C4-2B (cell line): Measurements from ENCODE around the gene FOXM1.

Source experiments
- ZFX ChIP-seq: fragments of 450-650 bp; IDR thresholded peaks from 2 replicates; pipeline ENCODE4 v1.6.1; 2017
- TF ChIP-seq, protein P1 (sequence below): fragments of 450-650 bp; conservative IDR thresholded peaks from 2 replicates; pipeline ENCODE4 v1.5.1; 2017; ENCODE audit warnings: mild to moderate bottlenecking

DNA sequence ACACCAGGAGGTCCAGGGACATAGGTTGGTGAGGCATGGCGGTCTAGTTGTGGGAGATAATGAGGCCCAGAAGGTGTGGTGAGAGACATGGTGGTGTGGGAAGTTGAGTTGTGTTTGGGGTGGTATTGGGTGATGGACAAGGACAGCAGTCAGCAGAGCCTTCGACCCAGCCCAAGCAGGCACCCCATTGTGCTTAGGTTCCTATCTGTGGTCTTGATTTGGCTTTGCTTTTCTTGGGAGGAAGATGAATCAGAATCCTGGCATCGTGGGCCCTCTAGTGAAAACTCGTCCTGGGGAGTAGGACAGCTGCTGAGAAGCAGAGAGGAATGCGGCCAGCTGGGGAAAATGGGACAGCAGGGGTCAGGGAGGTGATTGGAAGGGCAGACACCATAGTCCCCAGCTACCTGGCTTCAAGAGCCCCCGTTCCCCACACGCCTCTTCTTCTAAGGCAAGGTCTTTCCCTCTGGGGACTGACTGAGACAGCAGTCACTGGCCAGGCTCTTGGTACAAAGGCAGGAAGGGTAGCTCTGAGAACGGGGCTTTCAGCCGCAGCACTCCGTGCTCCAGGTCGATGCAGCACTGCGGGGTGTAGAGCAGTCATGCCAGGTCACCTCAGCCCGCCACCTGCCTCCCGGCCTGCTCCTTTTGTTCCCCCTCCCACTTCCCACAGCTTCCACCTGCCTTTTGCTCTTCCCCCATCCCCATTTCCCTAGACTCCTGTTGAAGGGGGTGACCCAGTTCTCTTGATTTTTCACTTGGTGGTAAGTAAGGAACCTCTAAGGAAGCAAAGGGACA lies 50.1 kb downstream of the FOXM1 start:
- TF ChIP-seq, protein P1, sequence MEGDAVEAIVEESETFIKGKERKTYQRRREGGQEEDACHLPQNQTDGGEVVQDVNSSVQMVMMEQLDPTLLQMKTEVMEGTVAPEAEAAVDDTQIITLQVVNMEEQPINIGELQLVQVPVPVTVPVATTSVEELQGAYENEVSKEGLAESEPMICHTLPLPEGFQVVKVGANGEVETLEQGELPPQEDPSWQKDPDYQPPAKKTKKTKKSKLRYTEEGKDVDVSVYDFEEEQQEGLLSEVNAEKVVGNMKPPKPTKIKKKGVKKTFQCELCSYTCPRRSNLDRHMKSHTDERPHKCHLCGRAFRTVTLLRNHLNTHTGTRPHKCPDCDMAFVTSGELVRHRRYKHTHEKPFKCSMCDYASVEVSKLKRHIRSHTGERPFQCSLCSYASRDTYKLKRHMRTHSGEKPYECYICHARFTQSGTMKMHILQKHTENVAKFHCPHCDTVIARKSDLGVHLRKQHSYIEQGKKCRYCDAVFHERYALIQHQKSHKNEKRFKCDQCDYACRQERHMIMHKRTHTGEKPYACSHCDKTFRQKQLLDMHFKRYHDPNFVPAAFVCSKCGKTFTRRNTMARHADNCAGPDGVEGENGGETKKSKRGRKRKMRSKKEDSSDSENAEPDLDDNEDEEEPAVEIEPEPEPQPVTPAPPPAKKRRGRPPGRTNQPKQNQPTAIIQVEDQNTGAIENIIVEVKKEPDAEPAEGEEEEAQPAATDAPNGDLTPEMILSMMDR: no peak
- TF ChIP-seq ZFX: no peak
